ENCODE measurements around the gene SURF6.

SURF6 gene

GRCh38 chr9:133367221-133367620, 31.2 kb upstream of the SURF6 start:
- no peak for DNase-seq

DNA sequence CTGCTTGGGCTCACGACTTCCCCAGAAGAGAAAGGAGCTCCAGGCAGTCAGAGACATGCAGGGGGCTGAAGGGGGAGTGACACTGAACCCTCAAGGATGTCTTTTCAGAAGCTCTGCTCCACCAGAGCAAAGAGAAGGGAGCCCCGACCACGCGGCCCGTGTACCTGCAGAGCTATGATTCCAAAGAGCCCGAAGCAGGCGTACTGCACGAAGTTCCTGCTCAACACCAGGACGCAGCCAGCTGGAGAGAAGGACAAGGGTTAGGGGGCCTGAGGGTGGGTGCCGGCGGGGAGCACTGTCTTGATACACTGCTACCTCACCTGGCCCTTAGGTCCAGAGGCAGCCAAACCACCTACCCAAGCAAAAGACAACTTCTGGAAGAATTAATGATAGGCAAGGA, 30.4 kb upstream of the SURF6 start:
- no peak for DNase-seq

- DNase-seq: no peak
These were observed 26.5 kb upstream of the SURF6 start for GRCh38 chr9:133362359-133363044.

- DNase-seq: no peak
These were observed 25.6 kb upstream of the SURF6 start for GRCh38 chr9:133361507-133362092.

GRCh38 chr9:133360400-133361393, 24.7 kb upstream of the SURF6 start:
- DNase-seq: no peak

- DNase-seq: no peak
These were observed 23.6 kb upstream of the SURF6 start for GRCh38 chr9:133359399-133360175.

- no peak for DNase-seq
These were observed 21.7 kb upstream of the SURF6 start for GRCh38 chr9:133357656-133358055.

- DNase-seq: peak; percentile 91
These were observed 20.6 kb upstream of the SURF6 start, which contains the start of the genes SURF1 and SURF2 for GRCh38 chr9:133356391-133357091. TSS of gene SURF1 (minus strand) at chr9:133356487. CDS start at chr9:133356453, 34 bp downstream. TSS of gene SURF2 (plus strand) at chr9:133356550. CDS start at chr9:133356593, 43 bp downstream.

- no peak for DNase-seq
These were observed 19.9 kb upstream of the SURF6 start for GRCh38 chr9:133355881-133356357.

DNA sequence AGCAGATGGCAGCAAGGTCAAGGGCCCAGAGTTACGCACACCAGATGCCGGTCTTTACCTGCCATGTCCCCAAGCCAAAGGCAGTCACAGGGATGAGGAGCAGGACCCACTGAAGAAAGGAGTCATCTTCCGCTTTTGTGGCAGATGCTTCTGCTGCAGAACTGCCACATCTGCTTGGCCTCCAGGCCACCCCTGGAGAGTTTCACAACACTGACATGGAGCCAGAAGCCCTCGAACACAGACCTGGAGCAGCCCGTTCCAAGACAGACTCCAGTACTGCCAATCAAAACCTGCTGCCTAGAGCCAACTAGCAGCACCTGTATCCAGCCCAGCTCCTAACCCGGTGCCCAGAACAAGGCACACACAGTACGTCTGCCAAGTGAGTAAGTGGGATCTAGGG, 18.8 kb upstream of the SURF6 start:
- no peak for DNase-seq

DNA sequence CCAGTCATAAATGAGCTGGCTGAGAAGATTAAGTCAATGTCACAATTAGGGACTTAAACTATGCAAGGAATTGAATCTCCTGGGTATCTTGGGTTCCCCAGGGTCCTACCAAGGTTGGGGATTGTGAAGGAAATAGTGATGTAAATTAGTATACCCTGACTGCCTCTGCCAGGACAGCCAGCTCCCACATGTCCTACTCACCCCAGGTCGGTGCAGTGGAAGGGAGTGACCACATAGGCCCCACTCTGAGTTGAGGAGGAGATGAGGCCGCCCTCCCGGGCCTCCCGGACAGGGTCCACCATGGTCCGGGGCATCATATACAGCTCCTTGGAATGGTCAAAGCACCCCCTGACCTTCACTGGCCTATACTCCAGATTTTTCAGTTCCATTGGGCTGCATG, 17.6 kb upstream of the SURF6 start:
- DNase-seq: no peak

DNA sequence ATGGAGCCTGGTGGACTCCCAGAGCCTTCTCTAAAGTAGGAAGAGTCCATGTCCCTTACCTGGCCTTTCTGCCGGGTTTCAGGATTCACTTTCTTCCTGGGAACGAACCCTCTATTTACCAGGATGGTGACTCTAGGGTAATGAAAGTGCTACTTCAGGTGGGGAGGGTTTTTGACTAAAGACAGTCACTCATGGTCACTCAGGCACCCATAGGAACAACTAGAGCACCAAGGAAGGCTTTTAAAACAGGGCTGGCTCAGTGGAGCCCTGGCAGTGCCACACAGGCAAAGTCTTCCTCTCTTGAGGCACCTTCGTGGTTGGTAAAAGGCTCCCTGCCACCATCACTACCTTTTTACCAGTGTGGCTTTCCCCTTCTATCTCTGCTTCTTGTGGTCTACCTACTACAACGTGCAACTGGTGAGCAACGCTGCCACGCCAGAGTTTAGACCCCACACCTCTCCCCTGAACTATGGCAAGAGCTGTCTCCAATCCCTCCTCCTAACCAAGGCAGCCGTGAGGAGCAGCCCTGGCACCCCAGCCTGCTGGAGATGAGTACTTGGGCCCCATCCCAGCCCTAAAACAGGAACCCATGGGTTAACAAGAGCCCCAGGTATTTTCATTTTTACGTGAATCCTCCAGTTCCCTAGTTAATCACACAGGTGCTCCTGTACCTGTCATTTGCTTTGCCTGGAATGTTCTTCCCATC, 16.8 kb upstream of the SURF6 start:
- DNase-seq: no peak

GRCh38 chr9:133351908-133352634, 16.1 kb upstream of the SURF6 start:
- DNase-seq: no peak

DNA sequence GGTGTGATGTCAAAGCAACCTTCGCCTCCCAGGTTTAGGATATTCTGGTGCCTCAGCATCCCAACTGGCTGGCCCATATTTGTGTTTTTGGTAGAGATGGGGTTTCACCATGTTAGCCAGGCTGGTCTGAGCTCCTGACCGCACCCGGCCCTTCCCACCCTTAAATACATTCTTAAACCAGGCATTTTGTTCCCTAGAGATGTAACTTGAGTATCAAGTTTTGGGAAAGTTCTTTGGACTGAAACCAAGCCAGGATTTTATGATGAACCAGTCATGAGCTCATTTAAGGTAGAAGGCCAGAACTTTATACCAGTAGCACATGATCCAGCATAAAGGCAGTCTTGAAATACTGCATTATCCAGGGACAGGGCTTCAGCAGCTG, 15.5 kb upstream of the SURF6 start:
- DNase-seq: no peak

GRCh38 chr9:133349965-133350616, 14.1 kb upstream of the SURF6 start:
- no peak for DNase-seq

DNA sequence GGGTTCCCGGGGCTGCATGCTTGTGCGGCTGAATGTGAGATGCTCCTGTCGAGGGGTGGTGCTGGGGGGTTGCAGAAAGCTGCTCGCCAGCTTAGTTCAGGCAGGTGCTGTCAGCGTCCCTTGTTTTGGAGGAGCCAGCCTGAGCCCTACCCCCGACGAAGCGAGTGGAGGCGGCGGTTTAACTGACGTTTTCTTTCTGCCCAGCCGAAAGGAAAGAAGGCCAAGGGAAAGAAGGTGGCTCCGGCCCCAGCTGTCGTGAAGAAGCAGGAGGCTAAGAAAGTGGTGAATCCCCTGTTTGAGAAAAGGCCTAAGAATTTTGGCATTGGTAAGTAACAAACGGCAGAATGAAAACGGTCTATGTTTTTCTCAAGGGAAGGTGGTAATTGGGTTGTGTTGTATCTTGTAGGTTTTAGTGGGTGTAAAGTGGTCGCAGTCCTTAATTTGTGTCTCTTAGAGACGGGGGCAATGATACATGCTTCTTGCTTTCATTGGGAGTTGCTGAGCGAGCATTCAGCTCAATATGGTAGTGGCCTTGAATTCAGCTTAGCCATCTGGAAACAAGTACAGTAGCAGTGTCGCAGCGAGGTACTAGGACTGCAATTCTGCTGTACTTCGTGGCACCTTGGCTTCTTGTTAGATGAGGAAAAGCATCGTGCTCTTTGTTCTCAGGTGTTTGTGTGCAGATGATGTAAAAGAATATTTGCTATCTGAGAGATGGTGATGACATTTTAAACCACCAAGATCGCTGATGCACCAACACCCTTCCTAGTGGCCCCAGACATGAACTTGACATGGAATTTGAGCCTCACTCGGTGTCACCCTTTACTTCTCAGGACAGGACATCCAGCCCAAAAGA, 13.0 kb upstream of the SURF6 start:
- no peak for DNase-seq

DNA sequence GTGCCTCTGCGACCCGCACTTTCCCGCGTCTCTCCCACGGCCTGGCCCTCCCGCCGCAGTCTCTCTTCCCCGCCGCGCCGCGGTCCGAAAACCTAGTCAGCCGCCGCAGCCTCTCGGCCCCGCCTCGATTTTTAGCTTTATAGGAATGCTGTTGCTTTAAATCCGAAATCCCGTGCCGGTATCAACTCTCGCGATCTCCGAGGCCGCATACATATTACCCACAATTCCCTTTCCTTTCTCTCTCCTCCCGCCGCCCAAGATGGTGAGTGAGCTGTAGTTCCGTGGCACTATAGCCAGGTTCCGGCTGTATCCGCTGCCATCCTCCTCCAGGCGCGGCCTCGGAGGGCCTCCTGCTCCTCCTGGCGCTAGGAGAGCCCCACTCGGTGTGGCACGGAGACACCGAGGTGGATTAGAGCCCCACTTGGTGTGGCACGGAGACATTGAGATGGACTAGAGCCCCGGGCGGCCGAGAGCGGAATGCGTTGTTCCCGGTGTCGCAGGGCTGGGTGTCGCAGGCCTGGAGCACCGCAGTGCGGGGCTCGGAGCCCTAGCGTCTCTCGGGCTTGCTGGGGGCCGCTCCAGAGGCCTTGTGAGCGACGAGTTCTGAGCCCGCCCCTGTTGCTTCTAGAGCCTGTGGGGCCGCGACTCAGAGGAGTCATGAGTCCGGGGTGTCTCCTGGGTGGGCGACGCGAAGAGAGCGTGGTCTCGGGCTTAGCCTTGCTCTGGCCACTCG, 12.2 kb upstream of the SURF6 start, which contains the start of the genes MED22 and RPL7A:
TSS of gene MED22 (minus strand) at position 147 of the 733 bp plus-strand sequence. CDS start 1,469 bp downstream, outside the sequence.
TSS of gene RPL7A (plus strand) at position 234 of the 733 bp plus-strand sequence. CDS start at position 260, 26 bp downstream.
- DNase-seq: peak; percentile 91

GRCh38 chr9:133347515-133347984, 11.6 kb upstream of the SURF6 start:
- DNase-seq: peak; percentile 59

Data from activated CD4-positive, CD25-positive, alpha-beta regulatory T cell treated with anti-CD3 and anti-CD28 coated beads, Interleukin-2, amount 50 U/mL, for 72 hours (primary cell).